K562 (cell line): ENCODE measurements around the gene OAT. TPM values are rescaled to one million over a fixed set of nuclear protein-coding genes. Genes with fewer than 3 reads are reported as not detected.

ENCODE experiments used
- ATAC-seq: fragments of 200-7000 bp; cut with Tn5 transposase; 3 replicates; pipeline ENCODE4 v1.9.1; 2020; ENCODE audit warnings: moderate library complexity
- BruUV-seq: library from RNA; stranded (reverse); fragments of 400-500 nt; replicated peaks from 2 replicates; lab custom pipeline; 2021; lab: Mats Ljungman, UMichigan
- CTCF ChIA-PET: fragments of 300-600 bp; formaldehyde crosslinking; extraction: SDS; loops from one replicate; lab custom pipeline; 2021; ENCODE audit warnings: low intra/inter-chr PET ratio; lab: Yijun Ruan, JAX
- POLR2A ChIA-PET: fragments of 300-600, 350-650 bp; sonication (Branson Sonifier 250); formaldehyde crosslinking; extraction: SDS; loops from one replicate; lab custom pipeline; 2021; ENCODE audit warnings: antibody characterized with exemption, inconsistent platforms; lab: Yijun Ruan, JAX
- DNase-seq, 4 experiments: peaks; one replicate each; pipeline versions ENCODE4 v3.0.0 to v3.0.0-alpha.2; 2011 to 2018; ENCODE audit warnings: low spot score in 3 of 4, mixed read lengths in 3 of 4; ENCODE audit errors: extremely low read depth in 1 of 4
- FAIRE-seq: peaks from 2 replicates; lab custom pipeline; 2011; peaks lifted over from hg19 to GRCh38; lab: Jason Lieb, UNC
- H2AFZ ChIP-seq: 2 replicates; pipeline ENCODE4 v1.6.0; 2011; ENCODE audit warnings: low read depth, low read length, control low read depth, inconsistent platforms
- H3K27ac ChIP-seq: fragments of 200-600 bp; 3 replicates; pipeline ENCODE4 v1.8.0; 2011; ENCODE audit warnings: low read depth, mild to moderate bottlenecking, control low read depth, inconsistent platforms, low read length, moderate library complexity, mixed read lengths; ENCODE audit errors: extremely low read depth
- H3K27me3 ChIP-seq, 2 experiments: fragments of 300-600 bp in 1 of 2; 2 replicates in 1 of 2; 3 replicates in 1 of 2; pipeline versions ENCODE4 v1.6.0 to v1.8.0; 2011; ENCODE audit warnings: inconsistent platforms in 2 of 2, low read length in 2 of 2, mild to moderate bottlenecking in 1 of 2, mixed read lengths in 1 of 2, moderate library complexity in 1 of 2; ENCODE audit not compliant: control insufficient read depth in 2 of 2, insufficient read depth in 2 of 2
- H3K36me3 ChIP-seq: fragments of 300-600 bp; 3 replicates; pipeline ENCODE4 v1.8.0; 2011; ENCODE audit warnings: mild to moderate bottlenecking, low read length, inconsistent platforms; ENCODE audit not compliant: control insufficient read depth, insufficient read depth
- H3K4me1 ChIP-seq, 2 experiments: fragments of 200-600 bp in 1 of 2; replicated peaks in 1 of 2; 2 replicates in 1 of 2; 3 replicates in 1 of 2; pipeline versions ENCODE4 v1.5.1 to v1.8.0; 2011; ENCODE audit warnings: inconsistent platforms in 2 of 2, low read length in 2 of 2, mild to moderate bottlenecking in 1 of 2, mixed read lengths in 1 of 2, moderate library complexity in 1 of 2; ENCODE audit not compliant: control insufficient read depth in 2 of 2, insufficient read depth in 2 of 2
- H3K4me2 ChIP-seq: 2 replicates; pipeline ENCODE4 v1.6.1; 2011; ENCODE audit warnings: low read length, control low read depth, inconsistent platforms, mixed read lengths; ENCODE audit not compliant: insufficient read depth
- H3K4me3 ChIP-seq: fragments of 200-600 bp; sonication (generic), shearing (Covaris generic); 2 replicates; pipeline ENCODE4 v1.5.1; 2016; ENCODE audit warnings: control low read depth, inconsistent platforms
- H3K79me2 ChIP-seq: fragments of 200-600 bp; 3 replicates; pipeline ENCODE4 v1.8.0; 2011; ENCODE audit warnings: low read length, inconsistent platforms; ENCODE audit not compliant: control insufficient read depth, insufficient read depth
- H3K9ac ChIP-seq, 2 experiments: 2 replicates each; pipeline versions ENCODE4 v1.6.0 to v1.6.1; 2011; ENCODE audit warnings: low read depth in 2 of 2, low read length in 2 of 2, control low read depth in 1 of 2, inconsistent platforms in 1 of 2, mild to moderate bottlenecking in 1 of 2, mixed read lengths in 1 of 2; ENCODE audit not compliant: insufficient read depth in 1 of 2
- H3K9me1 ChIP-seq: one replicate; pipeline ENCODE4 v1.6.0; 2011; ENCODE audit warnings: inconsistent platforms, mild to moderate bottlenecking, low read length, moderate library complexity; ENCODE audit not compliant: control insufficient read depth, insufficient read depth
- H3K9me3 ChIP-seq: replicated peaks from 2 replicates; pipeline ENCODE4 v1.5.1; 2011; ENCODE audit warnings: low read depth, low read length, inconsistent platforms; ENCODE audit not compliant: control insufficient read depth, insufficient read depth
- H4K20me1 ChIP-seq: replicated peaks from 2 replicates; pipeline ENCODE4 v1.6.1; 2011; ENCODE audit warnings: low read length, inconsistent platforms, mixed read lengths; ENCODE audit not compliant: control insufficient read depth, insufficient read depth
- CBFA2T3 ChIP-seq: fragments of 450-650 bp; IDR thresholded peaks from 2 replicates; pipeline ENCODE4 v1.6.1; 2017
- HIVEP1 ChIP-seq: fragments of 250-450 bp; sonication (Bioruptor Pico); IDR thresholded peaks from 2 replicates; pipeline ENCODE4 v1.4.0; 2020; ENCODE audit warnings: mild to moderate bottlenecking
- IRF2 ChIP-seq: sonication (generic); formaldehyde crosslinking; IDR thresholded peaks from 2 replicates; pipeline ENCODE4 v1.8.1; 2022; ENCODE audit warnings: mild to moderate bottlenecking, missing genetic modification reagents
- MECOM ChIP-seq: fragments of 250-450 bp; sonication (Bioruptor Pico); IDR thresholded peaks from 2 replicates; pipeline ENCODE4 v1.8.0; 2022; ENCODE audit warnings: inconsistent platforms
- NCOA2 ChIP-seq, 2 experiments: fragments of 450-650 bp; IDR thresholded peaks; 2 replicates each; pipeline ENCODE4 v1.6.1; 2018; ENCODE audit warnings: mild to moderate bottlenecking in 2 of 2, moderate library complexity in 1 of 2; ENCODE audit not compliant: partially characterized antibody in 2 of 2
- SETDB1 ChIP-seq: IDR thresholded peaks from one replicate; pipeline ENCODE4 v1.6.1; 2012; ENCODE audit warnings: low read length, control low read depth, inconsistent platforms
- SRF ChIP-seq, 2 experiments: fragments of 250-450, 450-650 bp in 1 of 2; sonication (Bioruptor Pico) in 1 of 2; sonication (generic) in 1 of 2; formaldehyde crosslinking; IDR thresholded peaks; 2 replicates each; pipeline versions ENCODE4 v1.5.0 to v1.5.1; 2020 to 2022; ENCODE audit warnings: mild to moderate bottlenecking in 1 of 2, missing genetic modification reagents in 1 of 2
- TAF9B ChIP-seq: fragments of 450-650 bp; IDR thresholded peaks from 2 replicates; pipeline ENCODE4 v1.6.1; 2018; ENCODE audit warnings: mild to moderate bottlenecking; ENCODE audit not compliant: partially characterized antibody
- TRIM28 ChIP-seq: fragments of 450-650 bp; IDR thresholded peaks from 2 replicates; pipeline ENCODE4 v1.6.1; 2017
- ZNF121 ChIP-seq: sonication (generic); formaldehyde crosslinking; conservative IDR thresholded peaks from 2 replicates; pipeline ENCODE4 v1.8.0; 2022; ENCODE audit warnings: missing genetic modification reagents
- ZNF740 ChIP-seq, 3 experiments: fragments of 200-800 bp in 1 of 3; sonication (Bioruptor generic) in 1 of 3; sonication (generic) in 1 of 3; formaldehyde crosslinking in 1 of 3; IDR thresholded peaks; 2 replicates each; pipeline versions ENCODE4 v1.6.1 to v1.8.0; 2016 to 2022; ENCODE audit warnings: mild to moderate bottlenecking in 2 of 3, missing compliant biosample characterization in 2 of 3, missing genetic modification characterization in 2 of 3, missing genetic modification reagents in 1 of 3
- ZNF780A ChIP-seq: fragments of 250-450 bp; sonication (Bioruptor Pico); IDR thresholded peaks from 2 replicates; pipeline ENCODE4 v1.5.0; 2021; ENCODE audit warnings: mild to moderate bottlenecking
- ZNF830 ChIP-seq: fragments of 250-450 bp; sonication (Bioruptor Pico); IDR thresholded peaks from 2 replicates; pipeline ENCODE4 v1.5.0; 2021; ENCODE audit warnings: mild to moderate bottlenecking
- ZSCAN29 ChIP-seq: fragments of 450-650 bp; IDR thresholded peaks from 2 replicates; pipeline ENCODE4 v1.6.1; 2017
- WGBS: fragments of 100-300 bp; shearing (Covaris generic); methylation state at CpG from one replicate; pipeline ENCODE4 v1.1.6; 2016; ENCODE audit warnings: low coverage, mixed read lengths; ENCODE audit not compliant: insufficient coverage; ENCODE audit errors: missing lambda C conversion rate; 5-methylcytosine and 5-hydroxymethylcytosine counted together
- in situ Hi-C: fragments of 300-500 bp; cut with MboI; formaldehyde crosslinking; loops from 4 replicates; pipeline ENCODE4 v1.15.0; 2018; ENCODE audit warnings: inconsistent platforms, mixed read lengths
- intact Hi-C: fragments of 100-400 bp; cut with micrococcal nuclease; formaldehyde crosslinking; loops from 2 replicates; pipeline ENCODE4 v1.14.2; 2022
- polyA plus RNA-seq, 8 experiments: library from polyadenylated mRNA; depleted of rRNA in 4 of 8; stranded (reverse) in 5 of 8; unstranded in 3 of 8; fragments of >200 nt; fragmentation: Nextera tagmentation in 2 of 8; fragmentation: Illumina TruSeq in 1 of 8; extraction: Ambion mirVana in 2 of 8; extraction: Trizol in 1 of 8; gene quantifications; 2 replicates each; pipeline versions ENCODE4 v1.2.1 to v1.2.3, GENCODE V29; 2011 to 2014; ENCODE audit warnings: inconsistent platforms in 1 of 8, missing spikeins in 1 of 8
- total RNA-seq, 7 experiments: library from RNA; depleted of rRNA in 6 of 7; stranded (reverse); fragments of >200 nt in 6 of 7; fragmentation: Illumina TruSeq in 2 of 7; extraction: Trizol in 2 of 7; gene quantifications; 2 replicates each; pipeline versions ENCODE4 v1.2.1 to v1.2.3, GENCODE V29; 2011 to 2021; ENCODE audit warnings: low replicate concordance in 1 of 7
- TF ChIP-seq, protein P1 (sequence below): sonication (generic); formaldehyde crosslinking; IDR thresholded peaks from 2 replicates; pipeline ENCODE4 v1.8.0; 2023; ENCODE audit warnings: missing genetic modification reagents, mild to moderate bottlenecking, borderline replicate concordance
- TF ChIP-seq, protein P2 (sequence below): fragments of 450-650 bp; IDR thresholded peaks from 2 replicates; pipeline ENCODE4 v1.7.0; 2016; ENCODE audit warnings: borderline replicate concordance

OAT gene
- total and polyA plus RNA-seq, 9 of the 15 experiments (the other 6 are each of a cell fraction or from before 2014, with no cell fraction given), result 100 to 312 (median 163) TPM

DNA sequence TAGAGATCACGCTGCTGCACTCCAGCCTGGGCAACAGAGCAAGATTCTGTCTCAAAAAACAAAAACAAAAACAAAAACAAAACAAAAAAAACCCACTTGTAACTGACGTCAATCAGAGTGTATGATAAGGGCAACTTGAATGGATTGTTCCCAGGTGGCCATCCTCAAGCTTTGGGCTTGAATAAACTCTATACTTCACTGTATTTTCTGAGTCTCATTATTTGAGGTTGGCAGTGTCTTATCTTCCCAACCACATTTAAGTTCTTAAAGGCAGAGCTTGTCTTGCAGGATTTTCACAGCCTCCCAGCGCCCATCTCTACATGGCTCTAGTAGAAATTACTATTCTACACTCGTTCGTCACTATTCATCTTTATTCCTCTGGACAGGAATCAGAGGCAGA lies 5.1 kb upstream of the OAT start:
- Histone ChIP-seq H3K79me2 (no peaks in the 10 kb centered on the region; the same call in 2 of the 3 replicates), H3K9me1 (no peaks in the 10 kb centered on the region), H3K36me3 (no peaks in the 10 kb centered on the region), H3K4me1 (peaks cover 34 to 40% of the 10 kb centered on the region in 2 experiments), H3K27ac (no peak overlapping the region), H3K4me2 (no peak overlapping the region; the same call in 1 of the 2 replicates), H3K9ac (no peak overlapping the region), H3K9me3 (no peaks in the 10 kb centered on the region), H2AFZ (no peak overlapping the region), H4K20me1 (0 out of 2 replicates have a peak, but pooled peaks cover 2% of the 10 kb centered on the region), H3K4me3 (no peak overlapping the region), H3K27me3 (no peaks in the 10 kb centered on the region)
- WGBS, result 5% methylated on average over 4 of the region's 5 CpGs
- POLR2A ChIA-PET, result interaction anchor here (0.6 to 1.1 kb wide), 3 partner anchors 14 to 51 kb away, joined by 3 to 4 read pairs (median 3); no protein-coding TSS in a partner anchor
- DNase-seq, result peak in 2 of 4 experiments; percentile 32 to 59
- intact Hi-C loops, result loop anchor here (5.0 kb wide), 1 partner anchor 63 kb away; no protein-coding TSS in a partner anchor
- peak; percentile 57 for FAIRE-seq
- CTCF ChIA-PET, result no interaction called here
- no peak for ATAC-seq
- in situ Hi-C loops, result no loop called here
- no TSS peak for BruUV-seq
- TF ChIP-seq ZNF740 (CRISPR knock-in tag; IDR thresholded peaks at IDR 0.05), result no peak
- no peak for TF ChIP-seq ZNF740 (tag; IDR thresholded peaks at IDR 0.05)
- no peak for TF ChIP-seq TRIM28
- no peak for TF ChIP-seq IRF2 (CRISPR knock-in tag)
- TF ChIP-seq ZNF780A, result no peak
- TF ChIP-seq, protein P1, sequence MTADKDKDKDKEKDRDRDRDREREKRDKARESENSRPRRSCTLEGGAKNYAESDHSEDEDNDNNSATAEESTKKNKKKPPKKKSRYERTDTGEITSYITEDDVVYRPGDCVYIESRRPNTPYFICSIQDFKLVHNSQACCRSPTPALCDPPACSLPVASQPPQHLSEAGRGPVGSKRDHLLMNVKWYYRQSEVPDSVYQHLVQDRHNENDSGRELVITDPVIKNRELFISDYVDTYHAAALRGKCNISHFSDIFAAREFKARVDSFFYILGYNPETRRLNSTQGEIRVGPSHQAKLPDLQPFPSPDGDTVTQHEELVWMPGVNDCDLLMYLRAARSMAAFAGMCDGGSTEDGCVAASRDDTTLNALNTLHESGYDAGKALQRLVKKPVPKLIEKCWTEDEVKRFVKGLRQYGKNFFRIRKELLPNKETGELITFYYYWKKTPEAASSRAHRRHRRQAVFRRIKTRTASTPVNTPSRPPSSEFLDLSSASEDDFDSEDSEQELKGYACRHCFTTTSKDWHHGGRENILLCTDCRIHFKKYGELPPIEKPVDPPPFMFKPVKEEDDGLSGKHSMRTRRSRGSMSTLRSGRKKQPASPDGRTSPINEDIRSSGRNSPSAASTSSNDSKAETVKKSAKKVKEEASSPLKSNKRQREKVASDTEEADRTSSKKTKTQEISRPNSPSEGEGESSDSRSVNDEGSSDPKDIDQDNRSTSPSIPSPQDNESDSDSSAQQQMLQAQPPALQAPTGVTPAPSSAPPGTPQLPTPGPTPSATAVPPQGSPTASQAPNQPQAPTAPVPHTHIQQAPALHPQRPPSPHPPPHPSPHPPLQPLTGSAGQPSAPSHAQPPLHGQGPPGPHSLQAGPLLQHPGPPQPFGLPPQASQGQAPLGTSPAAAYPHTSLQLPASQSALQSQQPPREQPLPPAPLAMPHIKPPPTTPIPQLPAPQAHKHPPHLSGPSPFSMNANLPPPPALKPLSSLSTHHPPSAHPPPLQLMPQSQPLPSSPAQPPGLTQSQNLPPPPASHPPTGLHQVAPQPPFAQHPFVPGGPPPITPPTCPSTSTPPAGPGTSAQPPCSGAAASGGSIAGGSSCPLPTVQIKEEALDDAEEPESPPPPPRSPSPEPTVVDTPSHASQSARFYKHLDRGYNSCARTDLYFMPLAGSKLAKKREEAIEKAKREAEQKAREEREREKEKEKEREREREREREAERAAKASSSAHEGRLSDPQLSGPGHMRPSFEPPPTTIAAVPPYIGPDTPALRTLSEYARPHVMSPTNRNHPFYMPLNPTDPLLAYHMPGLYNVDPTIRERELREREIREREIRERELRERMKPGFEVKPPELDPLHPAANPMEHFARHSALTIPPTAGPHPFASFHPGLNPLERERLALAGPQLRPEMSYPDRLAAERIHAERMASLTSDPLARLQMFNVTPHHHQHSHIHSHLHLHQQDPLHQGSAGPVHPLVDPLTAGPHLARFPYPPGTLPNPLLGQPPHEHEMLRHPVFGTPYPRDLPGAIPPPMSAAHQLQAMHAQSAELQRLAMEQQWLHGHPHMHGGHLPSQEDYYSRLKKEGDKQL (CRISPR knock-in tag), result no peak
- no peak for TF ChIP-seq MECOM (CRISPR knock-in tag)
- no peak for TF ChIP-seq SRF (CRISPR knock-in tag; IDR thresholded peaks at IDR 0.05)
- TF ChIP-seq ZSCAN29, result no peak
- TF ChIP-seq TAF9B, result no peak
- TF ChIP-seq SETDB1, result no peak
- no peak for TF ChIP-seq NCOA2 (IDR thresholded peaks at IDR 0.05; ENCODE audit: partially characterized antibody in 2 of 2)
- peak; percentile 78 for TF ChIP-seq CBFA2T3
- TF ChIP-seq ZNF121 (CRISPR knock-in tag), result 0 out of 2 replicates have a peak, but pooled peaks have one; percentile 68
- no peak for TF ChIP-seq HIVEP1 (CRISPR knock-in tag)
- TF ChIP-seq ZNF830, result no peak
- TF ChIP-seq, protein P2, sequence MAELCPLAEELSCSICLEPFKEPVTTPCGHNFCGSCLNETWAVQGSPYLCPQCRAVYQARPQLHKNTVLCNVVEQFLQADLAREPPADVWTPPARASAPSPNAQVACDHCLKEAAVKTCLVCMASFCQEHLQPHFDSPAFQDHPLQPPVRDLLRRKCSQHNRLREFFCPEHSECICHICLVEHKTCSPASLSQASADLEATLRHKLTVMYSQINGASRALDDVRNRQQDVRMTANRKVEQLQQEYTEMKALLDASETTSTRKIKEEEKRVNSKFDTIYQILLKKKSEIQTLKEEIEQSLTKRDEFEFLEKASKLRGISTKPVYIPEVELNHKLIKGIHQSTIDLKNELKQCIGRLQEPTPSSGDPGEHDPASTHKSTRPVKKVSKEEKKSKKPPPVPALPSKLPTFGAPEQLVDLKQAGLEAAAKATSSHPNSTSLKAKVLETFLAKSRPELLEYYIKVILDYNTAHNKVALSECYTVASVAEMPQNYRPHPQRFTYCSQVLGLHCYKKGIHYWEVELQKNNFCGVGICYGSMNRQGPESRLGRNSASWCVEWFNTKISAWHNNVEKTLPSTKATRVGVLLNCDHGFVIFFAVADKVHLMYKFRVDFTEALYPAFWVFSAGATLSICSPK, result no peak
